Globus pallidus (tissue), 1 donor: ENCODE measurements around the gene SLX9.

Source experiments
- DNase-seq: peaks from one replicate; pipeline ENCODE4 v3.0.0-alpha.2; 2015; ENCODE audit warnings: low spot score

Gene SLX9

DNA sequence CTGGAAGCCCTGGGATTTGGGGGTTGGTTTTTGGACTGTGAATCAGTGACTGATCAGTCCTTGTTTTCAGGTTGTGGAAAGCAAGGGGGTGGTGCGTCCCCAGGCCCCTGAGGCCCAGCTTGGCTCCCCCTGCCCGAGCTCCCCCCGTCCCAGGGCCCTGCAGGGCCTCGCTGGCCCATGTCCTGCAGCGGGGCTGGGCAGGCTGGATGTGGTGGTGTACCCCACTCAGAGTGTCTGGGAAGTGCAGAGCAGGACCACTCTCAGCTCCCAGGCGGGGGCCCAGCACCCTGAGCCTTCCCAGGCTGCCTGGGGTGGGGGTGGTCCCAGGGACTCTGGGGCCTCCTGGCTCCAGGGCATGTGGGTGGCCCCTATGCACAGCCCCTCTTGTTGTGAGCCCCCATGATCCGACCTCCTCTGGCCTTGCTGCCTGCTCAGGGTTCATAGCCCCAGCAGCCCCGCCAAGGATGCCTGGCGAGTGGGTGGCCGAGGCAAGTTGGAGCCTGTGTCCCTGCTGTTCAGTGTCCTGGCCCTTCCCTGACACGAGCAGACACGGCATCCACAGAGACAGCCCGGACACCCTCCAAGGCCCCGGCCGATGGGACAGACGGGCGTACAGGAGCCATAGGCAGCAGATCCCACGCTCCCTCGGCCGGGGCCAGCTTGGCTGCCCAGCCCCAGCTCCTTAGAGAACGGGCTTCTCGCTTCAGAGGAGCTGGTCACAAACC is 37.9 kb downstream of the SLX9 start:
- DNase-seq: no peak

DNA sequence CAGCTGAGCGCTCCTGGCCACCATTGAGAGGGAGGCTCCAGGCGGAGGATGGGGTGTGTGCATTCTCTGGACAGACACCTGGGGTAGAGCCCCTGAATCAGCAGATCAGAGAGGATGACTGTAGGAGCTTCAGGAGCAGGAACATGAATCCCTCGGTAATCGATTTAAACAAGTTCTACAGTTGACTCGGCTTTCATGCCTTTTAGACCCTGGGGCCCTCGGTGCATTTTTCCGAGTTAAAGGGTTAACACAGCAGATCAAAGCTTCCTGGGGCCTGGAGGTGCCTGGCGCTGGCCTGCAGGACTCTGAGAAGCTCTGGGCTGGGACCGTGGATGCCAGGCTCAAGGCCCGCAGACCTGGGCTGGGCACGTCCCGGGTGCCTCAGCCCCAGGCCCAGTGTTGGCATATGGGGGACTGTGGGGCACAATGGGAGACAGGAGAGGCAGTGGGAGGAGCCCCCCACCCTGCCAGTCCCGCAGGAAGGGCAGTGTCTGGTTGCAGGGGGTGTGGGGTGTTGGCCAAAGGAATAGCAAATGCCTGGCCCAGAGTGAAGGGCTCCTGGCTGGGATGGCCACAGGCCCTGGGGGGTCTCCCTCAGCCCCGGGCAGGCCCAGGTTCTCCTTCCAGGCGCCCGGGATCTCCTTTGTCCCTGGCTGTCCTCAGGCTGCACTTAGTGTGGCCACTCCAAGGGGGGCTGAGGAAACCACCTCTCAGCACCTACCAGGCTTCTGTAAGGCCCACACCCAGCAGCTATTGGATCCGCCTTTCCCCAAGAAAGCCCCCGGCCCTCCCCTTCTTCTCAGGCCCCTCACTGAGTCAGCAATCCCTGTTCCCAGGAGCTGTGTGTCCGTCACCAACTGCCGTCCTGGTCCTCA is 40.1 kb downstream of the SLX9 start:
- DNase-seq: no peak

DNA sequence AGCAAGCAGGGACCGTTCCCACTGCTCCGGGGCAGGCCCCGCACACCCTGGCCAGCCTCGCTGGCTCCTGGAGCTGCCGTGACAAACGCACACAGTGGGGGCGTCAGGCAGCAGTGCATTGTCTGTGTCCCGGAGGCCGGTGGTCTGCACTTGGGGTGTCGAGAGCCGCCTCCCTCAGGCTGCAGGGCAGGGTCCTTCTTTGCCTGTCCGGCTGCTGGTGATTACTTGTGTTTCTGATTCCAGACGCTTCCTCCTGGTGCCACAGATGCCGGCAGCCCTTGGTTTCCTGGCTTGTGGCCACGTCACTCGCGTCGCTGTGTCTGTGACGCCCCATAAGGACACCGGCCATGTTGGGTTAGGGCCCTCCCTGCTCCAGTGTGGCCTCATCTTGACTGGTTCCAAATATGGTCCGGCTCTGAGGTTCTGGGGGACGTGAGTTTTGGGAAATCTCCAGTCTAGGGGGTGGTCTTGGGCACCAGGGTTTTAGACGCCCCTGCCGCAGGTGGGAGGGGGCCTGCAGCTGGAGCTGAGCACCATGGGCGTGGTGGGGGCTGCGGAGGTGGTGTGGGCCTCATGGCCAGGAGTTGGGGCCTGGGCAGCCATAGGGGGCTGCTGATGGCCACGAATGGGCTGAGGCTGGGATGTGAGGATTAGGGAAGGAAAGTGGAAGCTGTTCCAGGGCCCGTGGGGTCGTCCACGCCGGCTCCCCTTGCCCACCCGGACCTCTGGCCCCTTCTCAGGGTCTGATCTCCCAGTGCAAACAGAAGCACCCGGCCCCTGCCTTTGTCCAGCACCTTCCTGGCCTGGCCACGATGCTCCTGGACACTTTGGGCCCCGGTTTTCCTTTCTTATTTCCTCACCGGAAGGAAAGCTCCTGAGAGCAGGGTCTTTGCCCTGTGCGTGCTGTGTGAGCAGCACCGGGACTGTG is 41.0 kb downstream of the SLX9 start:
- no peak for DNase-seq

DNA sequence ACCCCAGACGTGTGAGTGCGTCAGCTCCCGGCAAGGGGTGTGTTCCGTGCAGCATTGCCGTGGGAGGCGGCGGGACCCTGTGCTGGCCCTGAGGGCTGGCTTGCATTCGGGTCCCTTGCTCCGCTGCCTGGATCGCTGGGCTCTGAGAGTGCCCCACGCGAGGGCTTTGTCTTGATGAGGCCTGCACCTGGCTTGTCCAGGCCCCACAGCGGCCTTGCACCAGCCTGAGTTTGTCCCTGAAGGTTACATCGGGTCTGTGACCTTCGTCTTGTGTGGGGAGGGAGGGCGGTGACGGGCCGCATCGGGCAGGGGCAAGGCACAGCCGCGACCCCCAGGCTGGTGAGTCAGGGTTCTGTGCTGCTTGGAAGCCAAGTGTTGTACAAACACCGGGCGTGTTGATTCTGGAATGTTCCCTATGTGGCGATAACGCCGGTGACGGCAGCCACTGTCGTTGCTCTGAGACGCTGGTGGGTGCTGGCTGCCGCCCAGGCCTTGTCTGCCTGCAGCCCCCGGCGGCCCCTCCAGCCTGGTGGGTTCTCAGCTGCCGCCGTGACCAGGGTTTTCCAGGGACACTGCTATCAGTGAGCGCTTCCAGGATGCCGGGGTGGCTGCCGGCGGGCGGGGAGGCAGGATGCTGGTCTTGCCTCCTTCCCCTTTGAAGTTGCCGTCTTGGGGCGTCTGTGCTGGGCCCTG is 42.9 kb downstream of the SLX9 start:
- DNase-seq: no peak

DNA sequence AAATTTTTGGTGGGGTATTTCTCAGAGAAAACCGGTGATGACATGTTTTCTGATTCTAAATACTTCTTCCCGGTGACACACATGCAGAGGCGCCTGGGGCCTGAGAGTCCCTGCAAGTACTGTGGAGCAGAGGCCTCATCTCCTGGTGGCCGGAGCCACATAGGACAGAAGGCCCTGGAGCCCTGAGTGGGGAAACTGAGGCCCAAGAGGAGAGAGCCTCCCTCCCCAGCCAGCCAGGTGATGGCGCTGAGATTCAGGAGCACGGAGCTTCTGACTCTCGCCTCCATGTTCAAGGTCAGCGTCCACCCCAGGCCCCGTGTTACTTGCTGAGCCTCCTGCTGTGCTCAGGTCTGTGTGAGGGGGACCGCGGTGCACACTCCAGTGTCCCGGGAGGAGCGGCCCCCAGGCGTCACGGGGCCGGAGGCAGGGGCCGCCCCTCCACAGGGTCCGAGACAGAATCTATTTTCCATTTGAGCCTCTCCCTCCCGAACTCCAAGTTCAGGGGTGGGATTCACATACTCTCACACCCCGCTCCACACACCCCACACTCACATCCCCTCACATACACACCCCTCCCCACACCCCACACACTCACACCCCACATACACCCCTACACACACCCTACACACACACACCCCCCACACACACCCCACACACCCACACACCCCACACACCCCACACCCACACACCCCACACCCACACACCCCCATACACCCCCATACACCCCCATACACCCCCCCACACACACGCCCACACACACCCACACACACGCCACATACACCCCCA is 43.8 kb downstream of the SLX9 start:
- no peak for DNase-seq

DNA sequence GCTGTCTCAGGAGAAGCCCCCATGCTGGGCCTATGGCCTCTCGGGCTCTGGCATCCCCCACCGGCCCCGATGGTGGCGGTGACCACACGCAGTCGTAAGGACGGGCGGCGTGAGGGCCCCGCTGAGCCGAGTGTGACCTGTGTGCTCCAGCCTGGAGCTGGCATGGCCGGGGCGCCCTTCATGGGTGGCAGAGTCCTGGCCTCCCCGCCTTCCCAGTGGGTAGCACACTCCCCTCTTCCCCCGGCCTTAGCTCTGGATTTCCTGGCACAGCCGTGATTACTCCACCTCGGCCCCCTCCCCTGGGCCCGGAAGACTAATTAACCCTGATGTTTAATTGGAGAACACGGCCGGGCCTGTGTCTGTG is 44.6 kb downstream of the SLX9 start:
- DNase-seq: no peak

DNA sequence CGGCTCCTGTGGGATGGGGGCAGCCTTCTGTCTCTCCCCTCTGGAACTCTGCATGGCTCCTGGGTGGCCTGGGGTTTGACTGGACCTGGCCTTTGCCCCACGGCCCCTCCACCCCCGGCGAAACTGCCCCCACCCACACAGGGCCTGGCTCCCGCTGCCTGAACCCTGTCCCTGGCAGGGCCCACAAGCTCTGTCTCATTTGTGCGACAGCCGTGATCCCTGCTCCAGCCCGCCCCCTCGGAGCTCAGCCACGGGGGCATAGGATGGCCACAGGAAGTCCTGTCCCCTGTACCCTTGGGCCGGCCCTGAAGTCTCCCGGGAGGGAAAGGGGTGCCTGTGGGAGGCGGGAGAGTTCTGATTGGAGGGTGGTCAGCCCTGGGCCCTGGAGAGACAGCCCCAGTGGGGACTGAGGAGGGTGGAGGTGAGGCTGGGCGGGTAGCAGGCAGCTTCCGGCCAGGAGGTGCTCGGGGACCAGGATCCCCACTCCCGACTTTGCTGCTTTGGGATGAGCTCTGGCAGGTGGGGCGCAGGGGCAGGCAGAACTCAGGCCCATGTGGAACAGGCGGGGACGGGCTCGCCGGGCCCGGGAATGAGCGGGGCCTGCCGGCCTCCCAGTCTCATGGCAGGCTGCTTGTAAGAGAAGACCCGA is 45.1 kb downstream of the SLX9 start:
- no peak for DNase-seq

DNA sequence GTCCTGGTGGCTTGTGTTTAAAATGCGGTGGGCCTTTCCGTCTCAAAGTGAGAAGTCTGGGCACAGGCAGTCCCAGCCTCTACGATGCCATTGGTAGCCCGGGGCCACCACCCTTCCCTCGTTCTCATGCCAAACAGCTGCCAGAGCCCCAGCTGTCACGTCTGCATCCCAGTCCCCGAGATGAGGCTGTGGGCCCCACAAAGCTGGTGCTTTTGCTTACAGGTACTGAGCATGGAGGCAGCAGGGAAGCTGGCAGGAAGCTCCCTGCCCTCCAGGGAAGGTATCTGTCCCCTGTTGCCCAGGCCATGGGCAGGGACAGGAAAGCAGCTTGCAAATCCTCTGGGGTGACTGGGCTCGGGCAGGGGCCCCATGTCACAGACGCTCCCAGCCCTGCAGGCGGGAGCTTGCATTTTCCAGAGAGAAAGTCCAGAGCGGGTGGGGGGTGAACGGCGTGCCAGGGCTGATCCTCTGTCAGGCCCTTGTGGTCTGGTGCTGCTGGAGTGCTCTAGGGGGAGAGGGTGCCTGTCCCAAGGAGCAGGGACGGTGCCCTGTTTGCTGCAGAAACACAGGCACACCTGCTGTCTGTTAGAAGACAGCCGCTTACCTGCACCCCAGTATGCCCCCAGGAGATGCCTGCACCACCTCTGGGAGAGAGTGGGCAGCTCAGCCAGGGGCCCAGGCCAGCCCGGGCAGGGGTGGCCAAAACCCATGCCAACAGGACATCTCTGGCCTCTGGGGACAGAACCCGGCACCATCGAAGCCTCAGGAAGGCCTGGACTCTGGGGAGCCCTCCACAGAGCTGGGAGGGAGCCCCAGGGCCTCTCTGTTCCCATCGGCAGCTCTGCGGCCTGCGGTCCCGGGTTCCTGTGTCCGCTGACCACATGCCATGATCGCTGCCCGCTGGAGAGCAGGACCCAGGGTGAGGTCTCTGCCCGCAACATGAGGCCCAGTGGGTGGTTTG is 45.9 kb downstream of the SLX9 start:
- no peak for DNase-seq

DNA sequence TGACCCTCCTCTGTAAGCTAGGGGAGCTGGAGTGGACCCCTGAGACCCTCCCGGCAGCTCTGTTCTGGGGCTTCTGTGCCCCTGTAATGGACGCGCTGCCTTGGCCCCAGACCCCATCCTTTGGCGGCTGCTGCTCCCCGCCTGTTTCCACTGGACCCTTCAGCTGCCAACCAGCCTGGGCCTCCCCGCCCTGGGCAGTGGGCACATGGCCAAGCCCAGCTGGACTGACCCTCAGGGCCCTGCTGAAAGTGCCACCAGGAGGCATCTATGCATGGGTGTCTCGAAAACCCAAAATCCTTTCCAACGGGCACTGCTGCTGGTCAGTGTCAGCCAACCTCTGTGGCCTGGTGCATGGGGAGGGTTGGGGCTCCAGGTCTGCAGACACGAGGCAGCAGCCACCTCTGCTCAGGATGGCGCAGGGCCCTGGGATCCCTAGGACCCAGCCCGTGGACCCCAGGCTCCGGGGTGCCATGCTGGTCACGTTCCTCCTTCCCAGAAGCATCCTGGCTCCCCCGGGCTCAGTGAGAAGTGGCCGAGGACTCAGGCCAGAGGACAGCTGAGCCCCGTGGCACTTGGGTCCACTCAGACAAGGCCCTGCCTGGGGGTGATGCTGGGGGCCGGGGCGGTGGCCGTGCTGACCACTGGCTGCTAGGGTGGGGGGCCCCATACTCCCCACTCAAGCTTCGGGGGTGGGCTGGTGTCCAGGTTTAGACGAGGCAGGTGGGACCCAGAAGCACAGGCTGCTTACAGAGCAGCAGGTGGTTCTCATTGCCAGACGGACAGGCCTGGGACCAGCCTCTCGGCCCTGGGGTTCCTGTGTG is 46.9 kb downstream of the SLX9 start:
- no peak for DNase-seq

DNA sequence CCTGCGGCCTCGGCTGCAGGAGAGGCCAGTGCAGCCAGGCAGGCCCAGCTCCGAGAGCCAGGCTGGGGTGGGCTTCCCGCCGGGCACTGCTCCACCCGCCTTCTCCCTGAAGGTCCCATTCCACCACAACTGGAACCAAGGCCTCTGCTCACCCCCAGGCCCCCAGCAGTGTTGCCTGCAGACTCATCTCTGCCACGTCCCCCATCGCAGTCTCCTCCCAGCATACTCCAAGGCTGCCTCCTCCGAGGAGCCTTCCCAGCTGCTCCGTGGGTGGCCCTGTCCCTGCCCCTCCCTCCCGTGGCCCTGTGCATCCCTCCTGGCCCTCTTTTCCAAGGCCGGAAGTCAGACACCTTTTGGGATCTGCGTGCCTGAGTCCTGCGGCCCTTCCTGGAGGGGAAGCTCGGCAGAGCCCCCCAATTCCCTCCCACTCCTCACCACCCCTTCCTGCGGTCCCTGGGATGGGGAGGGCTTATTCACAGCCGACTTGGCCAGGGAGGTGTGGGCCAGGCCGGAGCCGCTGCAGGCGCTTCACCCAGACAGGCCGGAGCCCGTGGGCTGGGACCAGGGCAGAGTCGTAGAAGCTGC is 47.6 kb downstream of the SLX9 start:
- no peak for DNase-seq

DNA sequence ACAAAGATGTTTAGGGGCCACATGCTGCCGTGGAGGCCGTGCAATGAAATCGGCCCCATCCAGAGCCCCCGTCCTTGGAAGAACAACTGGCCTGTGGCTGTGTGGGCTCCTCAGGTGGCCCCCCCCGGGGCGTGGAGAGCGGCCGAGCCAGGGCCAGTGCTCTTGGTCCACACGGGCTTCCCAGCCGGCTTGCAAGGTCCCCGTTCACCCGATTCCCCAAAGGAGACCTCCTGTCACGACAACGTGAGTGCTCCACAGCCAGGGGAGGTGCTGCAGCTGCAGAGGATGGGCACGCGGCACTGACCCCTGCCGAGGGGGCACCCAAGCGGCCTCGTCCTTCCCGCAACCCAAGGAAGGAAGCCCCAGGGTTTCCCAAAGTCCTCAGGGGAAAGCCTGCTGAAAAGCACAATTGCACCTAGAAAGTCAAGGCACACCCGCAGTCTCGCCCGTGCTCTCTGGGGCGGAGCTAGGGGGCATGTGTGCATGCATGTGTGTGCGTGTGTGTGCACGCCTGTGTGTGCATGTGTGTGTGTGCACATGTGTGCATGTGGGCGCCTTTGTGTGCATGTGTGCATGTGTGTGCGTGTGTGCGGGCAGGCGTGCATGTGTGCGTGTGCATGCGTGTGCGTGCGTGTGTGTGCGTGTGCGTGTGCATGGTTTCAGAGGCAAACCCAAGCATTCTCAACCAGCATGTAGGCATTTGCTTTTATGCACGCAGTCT is 48.2 kb downstream of the SLX9 start:
- no peak for DNase-seq

DNA sequence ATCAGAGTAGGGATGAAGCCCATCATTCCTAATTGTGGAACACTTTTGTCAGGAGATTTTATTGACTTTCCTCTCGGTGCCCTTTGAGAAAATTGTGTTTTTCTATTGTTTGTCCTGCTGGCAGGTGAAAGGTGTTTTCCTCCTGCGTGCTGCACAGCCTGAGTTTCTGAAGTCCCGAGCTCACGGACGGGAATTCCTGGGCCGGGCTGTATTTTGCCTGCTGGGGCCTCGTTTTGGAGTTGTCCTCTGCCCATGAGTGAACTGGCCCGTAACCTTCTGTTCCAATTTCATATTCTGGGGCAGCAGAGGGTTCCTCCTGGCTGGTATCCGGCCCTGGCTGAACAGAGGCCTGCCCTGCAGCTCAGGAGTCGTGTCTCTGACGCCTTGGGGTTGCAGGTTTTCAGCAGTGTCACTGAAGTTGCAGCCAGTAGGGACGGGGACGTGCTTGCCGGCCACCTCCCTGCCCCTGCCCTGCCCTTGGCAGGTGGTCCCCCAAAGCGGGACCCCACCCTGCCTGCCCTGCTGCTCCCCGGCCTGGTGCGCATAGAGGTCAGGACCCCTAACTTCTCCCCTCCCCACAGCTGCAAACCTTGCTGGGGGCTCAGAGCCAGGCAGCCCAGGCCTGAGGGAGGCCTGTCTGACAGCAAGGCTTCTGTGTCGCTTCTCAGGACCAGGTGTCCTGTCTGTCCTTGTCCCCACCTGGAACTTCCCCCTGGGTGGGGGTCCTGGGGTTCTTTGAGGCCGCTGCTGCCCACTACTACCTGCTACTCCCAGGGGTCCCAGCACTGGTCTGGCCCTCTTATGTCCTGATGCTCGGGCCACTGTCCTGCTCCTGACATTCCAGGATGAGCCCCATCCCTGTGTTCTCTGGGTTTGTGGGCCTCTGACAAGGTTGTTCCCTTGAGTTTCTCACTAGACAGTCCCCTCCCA is 49.0 kb downstream of the SLX9 start:
- no peak for DNase-seq

DNA sequence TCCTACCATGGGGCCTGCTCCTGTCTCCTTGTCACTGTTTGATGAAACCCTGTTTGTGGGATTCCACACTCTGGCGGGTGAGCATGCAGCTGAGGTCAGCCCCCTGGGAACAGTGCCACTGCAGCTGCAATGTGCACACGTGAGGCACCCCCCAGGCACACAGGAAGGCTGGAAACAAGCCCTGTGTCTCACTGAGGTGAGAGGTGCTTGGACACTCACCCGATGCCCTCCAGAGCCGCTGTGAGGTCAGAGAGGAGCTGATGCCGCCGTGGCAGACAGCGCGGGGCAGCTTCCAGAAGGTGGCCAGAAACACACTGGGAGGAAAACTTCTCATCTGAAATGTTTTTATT is 49.7 kb downstream of the SLX9 start:
- DNase-seq: no peak

DNA sequence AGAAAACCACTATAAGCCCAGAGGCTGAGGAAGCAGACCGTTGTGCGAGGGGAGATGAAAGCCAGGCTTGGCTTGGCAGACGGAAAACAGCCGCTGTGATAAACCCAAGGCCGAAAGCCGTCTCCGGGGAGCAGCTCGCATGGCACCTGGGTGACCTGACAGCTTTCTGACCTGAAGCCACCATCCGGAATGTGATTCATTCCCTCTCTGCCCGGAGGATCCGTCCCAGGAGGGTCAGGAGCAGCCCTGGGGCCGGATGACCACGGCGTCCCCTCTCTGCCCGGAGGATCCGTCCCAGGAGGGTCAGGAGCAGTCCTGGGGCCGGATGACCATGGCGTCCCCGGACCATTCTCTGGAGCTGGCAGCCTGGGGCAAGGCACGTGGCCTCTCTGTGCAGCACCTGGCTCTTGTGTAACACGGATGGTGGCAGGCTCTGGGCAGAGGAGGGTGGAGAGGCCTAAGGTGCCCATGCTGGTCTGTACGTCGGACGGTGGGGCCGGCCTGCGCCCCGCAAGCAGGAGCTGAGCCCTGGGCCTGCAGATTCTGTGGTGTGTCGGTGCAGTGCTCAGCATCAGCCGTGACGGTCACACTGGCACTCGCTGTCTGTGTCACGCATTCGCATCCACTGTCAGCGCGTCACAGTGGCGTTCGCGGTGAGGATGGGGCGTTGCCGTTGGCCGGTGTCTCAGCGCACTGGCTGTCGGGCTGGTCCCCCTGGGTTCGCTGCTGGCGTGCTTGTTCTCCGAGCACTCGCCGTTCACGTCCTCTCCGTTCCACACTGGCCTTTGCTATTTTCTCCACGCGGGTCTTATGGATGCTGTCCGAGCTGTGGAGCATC is 50.3 kb downstream of the SLX9 start:
- DNase-seq: no peak

DNA sequence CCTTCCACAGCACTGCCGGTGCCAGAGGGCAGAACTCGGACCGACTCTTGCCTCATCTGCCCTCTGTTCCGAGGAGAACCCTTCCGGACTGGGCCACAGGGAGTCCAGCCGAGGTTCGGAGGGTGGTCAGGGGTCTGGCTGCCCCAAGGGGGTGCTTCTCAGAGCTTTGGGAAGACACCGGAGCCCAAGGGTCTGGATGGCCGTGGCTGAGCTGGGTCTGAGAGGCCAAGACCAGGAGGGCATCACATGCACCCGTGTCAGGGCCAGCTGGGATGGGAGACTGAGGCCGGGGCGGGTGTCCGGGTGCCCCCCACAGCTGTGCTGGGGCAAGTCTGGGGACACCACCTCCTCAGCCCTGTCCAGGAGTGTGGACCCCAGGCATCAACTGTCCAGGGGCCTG is 51.1 kb downstream of the SLX9 start:
- no peak for DNase-seq
